Kidney glomerular epithelial cell (primary cell): ENCODE measurements around the gene PNMA5.

Experiments used
- DNase-seq: peaks from one replicate; lab custom pipeline; 2025; lab: John Stamatoyannopoulos, UW

The PNMA5 gene

GRCh38 chrX:152958524-152959465 lies 35.1 kb downstream of the PNMA5 start:
- peak; percentile 12 for DNase-seq

GRCh38 chrX:152958047-152958446 lies 35.9 kb downstream of the PNMA5 start:
- no peak for DNase-seq

DNA sequence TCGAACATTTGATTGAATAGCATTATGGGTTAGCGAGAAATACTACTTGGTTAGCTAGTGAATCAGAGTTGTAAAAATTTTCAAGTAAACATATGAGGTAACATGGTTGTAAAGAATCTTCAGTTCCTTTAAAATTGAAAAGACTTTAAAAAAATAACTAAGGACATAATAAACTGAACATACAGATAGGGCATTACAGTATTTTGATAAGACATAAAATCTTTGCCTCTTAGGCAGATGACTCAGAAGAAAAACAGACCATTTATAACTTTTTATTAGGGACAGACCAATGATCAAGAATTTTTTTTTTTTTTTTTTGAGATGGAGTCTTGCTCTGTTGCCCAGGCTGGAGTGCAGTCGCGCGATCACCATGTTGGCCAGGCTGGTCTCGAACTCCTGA lies 43.1 kb downstream of the PNMA5 start:
- DNase-seq, result no peak

GRCh38 chrX:152949114-152949513 lies 44.8 kb downstream of the PNMA5 start:
- DNase-seq, result no peak

DNA sequence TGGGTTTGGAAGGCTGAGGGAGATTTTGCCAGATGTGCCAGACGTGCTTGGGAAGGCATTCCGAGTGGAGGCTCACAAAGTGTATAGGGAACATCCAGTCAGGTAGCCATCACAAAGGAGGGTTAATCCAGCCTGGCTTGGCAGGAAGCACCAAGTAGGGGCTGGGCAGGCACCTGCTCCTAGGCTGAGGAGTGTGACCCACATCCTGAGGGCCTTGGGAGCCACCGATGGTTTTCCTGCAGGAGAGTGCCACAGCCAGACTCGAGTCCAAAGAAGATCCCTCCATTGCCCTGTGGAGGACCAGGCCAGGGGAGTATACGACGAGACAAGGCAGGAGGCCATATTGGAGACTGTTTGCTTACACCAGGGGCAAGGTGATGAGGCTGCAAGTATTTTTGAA lies 47.2 kb downstream of the PNMA5 start:
- no peak for DNase-seq

- DNase-seq, result no peak
Observed at GRCh38 chrX:152945021-152945979, 48.6 kb downstream of the PNMA5 start.

GRCh38 chrX:152943826-152944225 lies 50.1 kb downstream of the PNMA5 start:
- no peak for DNase-seq

DNA sequence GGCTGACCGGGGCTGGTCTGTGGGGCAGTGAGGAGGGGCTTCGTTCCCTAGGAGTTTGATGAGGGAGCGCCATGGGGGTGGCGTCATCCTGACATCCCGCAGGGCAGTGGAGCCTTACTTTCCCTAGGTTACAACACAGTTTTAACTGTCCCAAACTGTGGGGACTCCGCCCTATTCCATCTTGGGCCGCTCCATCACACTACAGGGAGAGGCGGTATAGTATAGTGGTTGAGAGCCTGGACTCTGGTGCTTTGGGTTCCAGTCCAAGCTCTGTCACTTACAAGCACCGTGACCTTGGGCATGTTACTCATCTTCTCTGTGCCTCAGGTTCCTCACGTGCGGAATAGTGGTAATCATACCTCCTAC lies 51.9 kb downstream of the PNMA5 start:
- DNase-seq, result no peak

DNA sequence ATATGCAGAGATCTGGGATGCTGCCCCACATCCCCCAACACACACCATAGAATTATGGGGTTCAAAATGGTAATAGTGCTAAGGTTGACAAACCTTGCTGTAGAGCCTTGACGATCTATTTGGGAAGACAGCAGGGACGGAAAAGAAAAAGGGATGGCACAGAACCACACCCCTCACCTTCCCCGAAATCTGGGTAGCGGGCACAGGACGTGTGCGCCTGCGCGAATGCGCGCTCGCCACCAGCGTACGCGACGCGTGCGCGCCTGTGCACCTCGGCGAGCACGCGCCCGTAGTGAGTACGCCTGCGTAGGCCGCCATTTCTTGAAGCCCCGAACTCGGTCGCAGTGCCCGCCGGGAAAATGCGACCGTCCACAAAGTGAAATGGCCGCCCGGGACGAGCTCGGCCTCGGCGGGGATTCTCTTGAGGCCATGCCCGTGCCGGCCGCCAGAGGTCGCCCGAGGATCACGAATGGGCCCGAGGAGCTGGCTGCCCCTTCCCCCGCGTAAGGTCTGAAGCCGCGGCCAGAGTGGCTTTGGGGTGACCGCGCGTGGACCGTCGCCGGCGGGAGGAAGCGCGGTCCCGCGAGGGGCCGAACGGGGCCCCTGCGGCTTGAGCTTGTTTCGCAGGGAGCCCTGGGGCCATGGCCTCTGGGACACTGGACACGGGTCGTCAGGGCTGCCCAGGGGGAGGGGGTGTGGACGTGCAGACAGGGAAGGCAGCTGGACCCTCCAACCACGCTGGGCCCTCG lies 52.4 kb downstream of the PNMA5 start:
- peak; percentile 61 for DNase-seq
